Upper lobe of right lung (tissue), 1 donor: ENCODE data around the gene HSPA9. TPM values are rescaled to one million over a fixed set of nuclear protein-coding genes. Genes with fewer than 3 reads are reported as not detected.

Source experiments
- ATAC-seq: fragments of 200-7000 bp; cut with Tn5 transposase; one replicate; pipeline ENCODE4 v1.9.1; 2020; ENCODE audit warnings: mild to moderate bottlenecking, moderate library complexity
- DNase-seq: peaks from one replicate; pipeline ENCODE4 v3.0.0-alpha.2; 2020
- H3K27ac ChIP-seq: fragments of 200-600 bp; one replicate; pipeline ENCODE4 v1.8.0; 2022
- H3K27me3 ChIP-seq: fragments of 200-600 bp; one replicate; pipeline ENCODE4 v1.8.0; 2022; ENCODE audit warnings: mild to moderate bottlenecking
- H3K36me3 ChIP-seq: fragments of 200-600 bp; one replicate; pipeline ENCODE4 v1.8.0; 2022
- H3K4me1 ChIP-seq: fragments of 200-600 bp; one replicate; pipeline ENCODE4 v1.8.0; 2022
- H3K4me3 ChIP-seq: fragments of 200-600 bp; one replicate; pipeline ENCODE4 v1.8.0; 2022; ENCODE audit warnings: mild to moderate bottlenecking
- H3K9me3 ChIP-seq: fragments of 200-600 bp; one replicate; pipeline ENCODE4 v1.8.0; 2022
- intact Hi-C: fragments of 100-400 bp; cut with DNase I; formaldehyde crosslinking; loops from one replicate; pipeline ENCODE4 v1.11.0; 2022
- total RNA-seq: library from RNA; stranded (reverse); fragmentation: NEBNext Ultra II Directional; extraction: Animal tissue kit (Norgen Biotek cat#: 25700); gene quantifications from one replicate; pipeline ENCODE4 v1.2.1, GENCODE V29; 2021
- TF ChIP-seq, protein P1 (sequence below): fragments of 200-600 bp; IDR thresholded peaks from one replicate; pipeline ENCODE4 v1.8.0; 2022; ENCODE audit warnings: antibody characterized with exemption
- donor health status: DM: no; HTN: yes; CAD: no; lungs with severe emphysema.

Gene HSPA9
- total RNA-seq, 1 donor from 2014 or later: 164 TPM

DNA sequence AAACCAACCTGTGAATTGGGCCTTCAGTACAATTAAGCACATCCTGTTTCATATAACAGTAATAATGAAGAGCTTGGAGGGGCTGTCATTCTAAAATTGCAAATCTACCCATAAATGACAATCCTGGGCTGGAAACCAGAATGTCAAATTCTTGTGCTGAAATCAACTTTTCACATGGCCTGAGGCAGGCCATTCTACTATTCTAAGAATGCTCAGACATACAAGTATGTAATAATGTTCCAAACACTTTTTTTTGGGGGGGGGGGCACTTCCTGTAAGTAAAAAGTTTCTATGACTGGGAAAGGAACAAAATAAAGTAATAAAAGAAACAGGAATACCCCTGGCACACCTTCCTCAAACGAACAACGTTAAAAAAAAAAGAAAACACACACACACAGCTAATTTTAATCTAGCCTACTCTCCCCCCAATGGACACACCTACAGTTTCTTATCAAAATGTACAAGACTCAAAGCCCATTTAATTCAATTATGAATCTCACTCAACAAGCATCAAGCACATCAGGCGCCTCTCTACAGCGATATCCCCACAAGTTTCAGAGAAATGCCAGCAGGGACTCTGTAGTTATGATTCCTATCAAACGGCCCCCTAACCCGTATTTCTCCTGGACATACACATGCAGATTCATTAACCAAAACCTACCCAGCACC lies 33.6 kb downstream of the HSPA9 start:
- Histone ChIP-seq H3K9me3 (no peaks in the 10 kb centered on the region), H3K27ac (peak overlapping the region; percentile 98), H3K4me1 (peaks cover 66% of the 10 kb centered on the region), H3K4me3 (peak overlapping the region; percentile 99), H3K36me3 (peaks cover 11% of the 10 kb centered on the region), H3K27me3 (no peaks in the 10 kb centered on the region)
- DNase-seq (no peak), ATAC-seq (no peak)
- TF ChIP-seq, protein P1, sequence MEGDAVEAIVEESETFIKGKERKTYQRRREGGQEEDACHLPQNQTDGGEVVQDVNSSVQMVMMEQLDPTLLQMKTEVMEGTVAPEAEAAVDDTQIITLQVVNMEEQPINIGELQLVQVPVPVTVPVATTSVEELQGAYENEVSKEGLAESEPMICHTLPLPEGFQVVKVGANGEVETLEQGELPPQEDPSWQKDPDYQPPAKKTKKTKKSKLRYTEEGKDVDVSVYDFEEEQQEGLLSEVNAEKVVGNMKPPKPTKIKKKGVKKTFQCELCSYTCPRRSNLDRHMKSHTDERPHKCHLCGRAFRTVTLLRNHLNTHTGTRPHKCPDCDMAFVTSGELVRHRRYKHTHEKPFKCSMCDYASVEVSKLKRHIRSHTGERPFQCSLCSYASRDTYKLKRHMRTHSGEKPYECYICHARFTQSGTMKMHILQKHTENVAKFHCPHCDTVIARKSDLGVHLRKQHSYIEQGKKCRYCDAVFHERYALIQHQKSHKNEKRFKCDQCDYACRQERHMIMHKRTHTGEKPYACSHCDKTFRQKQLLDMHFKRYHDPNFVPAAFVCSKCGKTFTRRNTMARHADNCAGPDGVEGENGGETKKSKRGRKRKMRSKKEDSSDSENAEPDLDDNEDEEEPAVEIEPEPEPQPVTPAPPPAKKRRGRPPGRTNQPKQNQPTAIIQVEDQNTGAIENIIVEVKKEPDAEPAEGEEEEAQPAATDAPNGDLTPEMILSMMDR: no peak
- intact Hi-C loops: no loop called here

DNA sequence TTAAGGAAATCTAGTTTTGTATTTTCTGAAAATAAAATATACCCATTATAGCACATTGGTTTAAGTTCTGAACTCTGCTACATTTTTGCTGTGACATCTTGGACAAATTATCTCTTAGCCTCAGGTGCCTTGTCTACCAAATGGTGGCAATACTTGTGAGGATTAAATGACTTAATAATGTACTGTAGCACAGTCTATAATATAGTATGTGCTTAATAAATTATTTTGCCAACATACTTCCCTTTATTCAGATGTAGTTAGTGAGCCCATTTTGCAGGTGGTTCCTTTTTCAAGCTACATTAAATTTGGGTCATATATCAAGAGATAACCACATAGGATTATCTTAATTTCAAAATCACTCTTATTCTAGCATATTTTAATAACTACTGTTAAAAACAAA lies 35.4 kb downstream of the HSPA9 start:
- H3K4me3 ChIP-seq: no peak overlapping the region
- TF ChIP-seq, protein P1: no peak

DNA sequence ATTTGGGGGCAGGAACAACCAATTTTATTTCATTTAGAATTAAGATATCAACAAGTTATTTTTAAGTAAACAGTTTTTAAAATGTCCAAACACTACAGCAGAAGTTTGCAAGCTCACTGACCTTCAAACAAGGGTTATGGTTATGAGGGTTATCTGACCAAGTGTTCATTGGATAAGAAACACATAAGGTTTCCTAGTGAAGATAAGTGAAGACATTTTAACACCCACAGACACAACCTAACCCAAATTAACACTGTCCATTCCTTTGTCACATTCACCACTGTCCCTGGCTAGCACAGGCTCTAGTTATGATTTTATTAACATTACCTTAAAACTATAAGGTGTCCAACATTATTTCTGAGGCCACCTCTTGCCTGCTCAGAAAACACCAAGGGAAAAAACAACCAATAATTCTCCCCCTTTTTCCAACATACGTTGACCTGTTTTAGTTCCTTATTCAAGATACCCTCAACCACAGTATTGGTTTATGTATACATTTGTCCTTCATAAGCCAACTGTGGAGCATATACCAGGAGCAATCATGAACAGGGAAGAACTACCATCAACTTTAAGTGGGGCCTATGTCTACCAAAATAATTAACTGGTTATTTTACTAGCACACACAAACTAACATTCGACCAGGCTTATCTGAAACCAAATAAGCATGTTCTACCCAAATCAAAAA lies 36.1 kb downstream of the HSPA9 start:
- Histone ChIP-seq H3K4me3 (no peak overlapping the region), H3K36me3 (peaks cover 21% of the 10 kb centered on the region), H3K27ac (no peak overlapping the region), H3K9me3 (no peaks in the 10 kb centered on the region), H3K27me3 (no peaks in the 10 kb centered on the region), H3K4me1 (peaks cover 46% of the 10 kb centered on the region)
- DNase-seq: no peak
- TF ChIP-seq, protein P1: no peak
- no peak for ATAC-seq
- intact Hi-C loops: no loop called here

More for the DNA sequence above, 35.4 kb downstream of the HSPA9 start:
- H3K9me3 ChIP-seq: no peaks in the 10 kb centered on the region
- no peak for DNase-seq
- peak overlapping the region; percentile 42 for H3K27ac ChIP-seq
- intact Hi-C loops: no loop called here
- H3K27me3 ChIP-seq: no peaks in the 10 kb centered on the region
- peaks cover 21% of the 10 kb centered on the region for H3K36me3 ChIP-seq
- H3K4me1 ChIP-seq: peaks cover 47% of the 10 kb centered on the region
- no peak for ATAC-seq

DNA sequence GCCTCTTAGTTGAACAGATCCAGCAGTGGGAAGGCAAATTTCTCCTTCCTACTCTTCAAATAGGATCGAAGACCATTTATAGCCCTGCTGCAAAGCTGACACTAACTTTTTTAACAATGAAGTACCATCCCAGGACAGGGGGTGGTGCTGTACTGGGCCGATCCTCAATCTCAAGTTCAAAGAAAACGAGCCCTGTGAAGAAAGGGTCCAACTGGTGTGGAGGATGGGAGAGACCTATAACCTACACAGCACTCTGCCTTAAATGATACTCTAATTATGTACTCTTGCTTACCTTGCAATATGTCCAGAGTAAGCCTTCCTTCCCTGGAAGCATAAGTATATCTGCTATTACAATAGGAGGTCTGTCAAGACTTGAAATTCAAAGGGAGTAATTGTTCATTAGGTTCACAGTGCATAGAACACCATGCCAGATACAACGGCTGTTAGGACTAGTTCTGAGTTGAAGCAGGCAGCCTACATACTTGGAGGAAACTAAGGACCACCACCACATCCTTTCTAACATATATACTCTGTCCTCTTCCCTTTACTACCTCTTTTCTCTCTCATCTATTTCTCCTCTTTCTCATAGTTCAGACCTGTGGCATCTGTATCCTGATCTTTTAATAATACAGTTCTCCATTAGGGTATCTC lies 38.4 kb downstream of the HSPA9 start:
- DNase-seq (no peak), ATAC-seq (peak; percentile 28)
- H3K4me3 ChIP-seq: no peak overlapping the region
- TF ChIP-seq, protein P1: peak; percentile 29
- intact Hi-C loops: no loop called here
- H3K36me3 ChIP-seq: peaks cover 21% of the 10 kb centered on the region
- H3K27me3 ChIP-seq: no peaks in the 10 kb centered on the region
- peaks cover 50% of the 10 kb centered on the region for H3K4me1 ChIP-seq
- H3K9me3 ChIP-seq: no peaks in the 10 kb centered on the region
- H3K27ac ChIP-seq: no peak overlapping the region

DNA sequence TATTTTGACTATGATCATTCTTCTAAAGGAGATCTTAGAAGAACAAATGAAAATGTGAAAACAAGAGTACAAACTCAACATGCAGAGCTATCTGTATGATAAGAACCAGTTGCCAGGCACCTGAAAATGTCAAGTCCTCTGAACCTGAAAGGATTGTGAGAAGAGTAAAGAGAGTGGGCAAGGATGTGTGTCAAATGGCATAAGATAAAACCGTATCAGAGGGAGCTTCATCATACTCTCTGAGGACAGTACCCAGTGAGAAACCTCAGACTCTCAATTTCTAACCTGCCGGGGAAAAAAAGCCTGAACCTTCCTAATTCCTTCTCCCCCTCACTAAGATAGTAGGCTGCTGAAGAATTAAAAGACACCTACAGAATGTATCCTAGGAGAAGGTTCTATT lies 39.0 kb downstream of the HSPA9 start:
- no peak overlapping the region for H3K27ac ChIP-seq
- DNase-seq (no peak), ATAC-seq (no peak)
- H3K9me3 ChIP-seq: no peaks in the 10 kb centered on the region
- H3K36me3 ChIP-seq: peaks cover 21% of the 10 kb centered on the region
- H3K4me1 ChIP-seq: peaks cover 45% of the 10 kb centered on the region
- no peak overlapping the region for H3K4me3 ChIP-seq
- intact Hi-C loops: no loop called here
- H3K27me3 ChIP-seq: no peaks in the 10 kb centered on the region
- TF ChIP-seq, protein P1: no peak
